ENCODE measurements around the gene SLC25A6. TPM values are rescaled to one million over a fixed set of nuclear protein-coding genes. Genes with fewer than 3 reads are reported as not detected.
"Not testable (repeated sequence)": the region's sequence is repeated elsewhere in the genome, so short reads cannot be mapped to it uniquely, and the experiment has no call there.

The SLC25A6 gene
- total RNA-seq, 4 donors from 2014 or later = 217 to 417 (median 248) TPM

GRCh38 chrX:1416327-1416784, 24.4 kb upstream of the SLC25A6 start:
- 67% methylated on average over 9 to 15 of the region's 15 CpGs for WGBS, 2 donors
- Histone ChIP-seq H3K27ac (no peak overlapping the region), H3K4me3 (no peak overlapping the region), H3K9me3 (peaks cover 0 to 10% (median 0%) of the 10 kb centered on the region in 3 donors), H3K27me3 (no peaks in the 10 kb centered on the region), H3K36me3 (peaks cover 10 to 88% (median 19%) of the 10 kb centered on the region in 3 donors), H3K4me1 (no peaks in the 10 kb centered on the region)
- intact Hi-C loops (cut with DNase I) = no loop called here
- DNase-seq = no peak
- TF ChIP-seq POLR2A (IDR thresholded peaks at IDR 0.05) (no peak), CTCF (IDR thresholded peaks at IDR 0.05) (no peak)

GRCh38 chrX:1412551-1413161, 20.7 kb upstream of the SLC25A6 start:
- Histone ChIP-seq H3K9me3 (no peaks in the 10 kb centered on the region), H3K4me1 (no peaks in the 10 kb centered on the region), H3K27ac (no peak overlapping the region), H3K27me3 (no peaks in the 10 kb centered on the region), H3K4me3 (no peak overlapping the region), H3K36me3 (peaks cover 5 to 70% (median 17%) of the 10 kb centered on the region in 3 donors)
- WGBS, 2 donors = 84 to 92% methylated on average over 13 to 24 of the region's 31 CpGs
- no peak for DNase-seq
- intact Hi-C loops (cut with DNase I) = no loop called here
- TF ChIP-seq CTCF (IDR thresholded peaks at IDR 0.05) = no peak
- TF ChIP-seq POLR2A (IDR thresholded peaks at IDR 0.05) = no peak

- H3K27me3 ChIP-seq = no peaks in the 10 kb centered on the region
- H3K4me1 ChIP-seq = no peaks in the 10 kb centered on the region
- TF ChIP-seq POLR2A (IDR thresholded peaks at IDR 0.05) (no peak), CTCF (IDR thresholded peaks at IDR 0.05) (no peak)
- intact Hi-C loops (cut with DNase I) = no loop called here
- H3K36me3 ChIP-seq = peaks cover 5 to 73% (median 21%) of the 10 kb centered on the region in 3 donors
- WGBS, 2 donors = 62 to 73% methylated on average over 7 to 12 of the region's 12 CpGs
- no peak overlapping the region for H3K27ac ChIP-seq
- no peaks in the 10 kb centered on the region for H3K9me3 ChIP-seq
- H3K4me3 ChIP-seq = no peak overlapping the region
- DNase-seq = no peak
Observed at GRCh38 chrX:1411326-1411725, 19.4 kb upstream of the SLC25A6 start.

- H3K27me3 ChIP-seq = no peaks in the 10 kb centered on the region
- peaks cover 0 to 78% (median 28%) of the 10 kb centered on the region in 3 donors for H3K36me3 ChIP-seq
- no peaks in the 10 kb centered on the region for H3K9me3 ChIP-seq
- H3K27ac ChIP-seq = no peak overlapping the region
- no peak for DNase-seq
- no peak overlapping the region for H3K4me3 ChIP-seq
- no peak for TF ChIP-seq POLR2A (IDR thresholded peaks at IDR 0.05)
- TF ChIP-seq CTCF (IDR thresholded peaks at IDR 0.05) = no peak
- intact Hi-C loops (cut with DNase I) = no loop called here
- no peaks in the 10 kb centered on the region for H3K4me1 ChIP-seq
Observed at GRCh38 chrX:1407035-1407434, 15.1 kb upstream of the SLC25A6 start.

GRCh38 chrX:1405769-1406168, 13.9 kb upstream of the SLC25A6 start:
- WGBS, 2 donors = 71 to 94% methylated on average over 2 of the region's 2 CpGs
- H3K9me3 ChIP-seq; H3K27ac ChIP-seq; H3K4me3 ChIP-seq; H3K27me3 ChIP-seq; H3K4me1 ChIP-seq; intact Hi-C loops (cut with DNase I); DNase-seq: not testable (repeated sequence)
- peaks cover 0 to 79% (median 28%) of the 10 kb centered on the region in 3 donors for H3K36me3 ChIP-seq

GRCh38 chrX:1403867-1404266, 12.0 kb upstream of the SLC25A6 start:
- intact Hi-C loops (cut with DNase I); DNase-seq; H3K9me3 ChIP-seq; H3K27me3 ChIP-seq; H3K4me3 ChIP-seq; H3K27ac ChIP-seq; H3K4me1 ChIP-seq: not testable (repeated sequence)
- 89 to 93% methylated on average over 3 of the region's 3 CpGs for WGBS, 2 donors
- peaks cover 0 to 90% (median 28%) of the 10 kb centered on the region in 3 donors for H3K36me3 ChIP-seq

Measured in esophagus squamous epithelium (tissue), 5 donors.